ENCODE measurements around the gene SLF2.

- no peak for TF ChIP-seq POLR2A (IDR thresholded peaks at IDR 0.05)
- TF ChIP-seq, protein P1, sequence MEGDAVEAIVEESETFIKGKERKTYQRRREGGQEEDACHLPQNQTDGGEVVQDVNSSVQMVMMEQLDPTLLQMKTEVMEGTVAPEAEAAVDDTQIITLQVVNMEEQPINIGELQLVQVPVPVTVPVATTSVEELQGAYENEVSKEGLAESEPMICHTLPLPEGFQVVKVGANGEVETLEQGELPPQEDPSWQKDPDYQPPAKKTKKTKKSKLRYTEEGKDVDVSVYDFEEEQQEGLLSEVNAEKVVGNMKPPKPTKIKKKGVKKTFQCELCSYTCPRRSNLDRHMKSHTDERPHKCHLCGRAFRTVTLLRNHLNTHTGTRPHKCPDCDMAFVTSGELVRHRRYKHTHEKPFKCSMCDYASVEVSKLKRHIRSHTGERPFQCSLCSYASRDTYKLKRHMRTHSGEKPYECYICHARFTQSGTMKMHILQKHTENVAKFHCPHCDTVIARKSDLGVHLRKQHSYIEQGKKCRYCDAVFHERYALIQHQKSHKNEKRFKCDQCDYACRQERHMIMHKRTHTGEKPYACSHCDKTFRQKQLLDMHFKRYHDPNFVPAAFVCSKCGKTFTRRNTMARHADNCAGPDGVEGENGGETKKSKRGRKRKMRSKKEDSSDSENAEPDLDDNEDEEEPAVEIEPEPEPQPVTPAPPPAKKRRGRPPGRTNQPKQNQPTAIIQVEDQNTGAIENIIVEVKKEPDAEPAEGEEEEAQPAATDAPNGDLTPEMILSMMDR (IDR thresholded peaks at IDR 0.05) = no peak
- no peak for TF ChIP-seq POLR2AphosphoS5 (IDR thresholded peaks at IDR 0.05)
- TF ChIP-seq EP300 (IDR thresholded peaks at IDR 0.05) = no peak
These were observed 64.7 kb downstream of the SLF2 start for GRCh38 chr10:100977436-100977835.

Data from stomach (tissue), 4 donors.